HepG2 (cell line): ENCODE results near the gene APOBEC3H. TPM values are rescaled to one million over a fixed set of nuclear protein-coding genes. Genes with fewer than 3 reads are reported as not detected.

Source experiments
- ATAC-seq: fragments of 200-7000 bp; cut with Tn5 transposase; 3 replicates; pipeline ENCODE4 v1.9.1; 2020; ENCODE audit warnings: mild to moderate bottlenecking, moderate library complexity
- BruUV-seq: library from RNA; stranded (reverse); fragments of 400-500 nt; replicated peaks from 2 replicates; lab custom pipeline; 2021; lab: Mats Ljungman, UMichigan
- CTCF ChIA-PET: fragments of 300-600 bp; formaldehyde crosslinking; extraction: SDS; loops from one replicate; lab custom pipeline; 2021; ENCODE audit warnings: low total read pairs, inconsistent platforms, low intra/inter-chr PET ratio; lab: Yijun Ruan, JAX
- POLR2A ChIA-PET: fragments of 350-600 bp; sonication (Branson Sonifier 250); formaldehyde crosslinking; loops from one replicate; lab custom pipeline; 2020; ENCODE audit warnings: antibody characterized with exemption, inconsistent platforms; lab: Yijun Ruan, JAX
- DNase-seq: peaks from one replicate; pipeline ENCODE4 v3.0.0-alpha.2; 2015; ENCODE audit warnings: low spot score
- FAIRE-seq: peaks from 3 replicates; lab custom pipeline; 2011; peaks lifted over from hg19 to GRCh38; lab: Jason Lieb, UNC
- H2AFZ ChIP-seq: one replicate; pipeline ENCODE4 v1.6.1; 2011; ENCODE audit warnings: low read length, inconsistent platforms
- H3K27ac ChIP-seq: fragments of 300-600 bp; 3 replicates; pipeline ENCODE4 v1.8.0; 2011; ENCODE audit warnings: mixed run types, mild to moderate bottlenecking, mixed read lengths, low read length, inconsistent platforms; ENCODE audit not compliant: insufficient read depth; ENCODE audit errors: extremely low read length
- H3K27me3 ChIP-seq, 2 experiments: fragments of 200-600 bp in 1 of 2; 2 replicates in 1 of 2; 3 replicates in 1 of 2; pipeline versions ENCODE4 v1.6.0 to v1.8.0; 2011; ENCODE audit warnings: low read length in 2 of 2, mild to moderate bottlenecking in 2 of 2, moderate library complexity in 2 of 2, inconsistent platforms in 1 of 2; ENCODE audit not compliant: insufficient read depth in 2 of 2, control insufficient read depth in 1 of 2
- H3K36me3 ChIP-seq, 2 experiments: fragments of 200-600 bp in 1 of 2; replicated peaks in 1 of 2; 2 replicates in 1 of 2; 3 replicates in 1 of 2; pipeline versions ENCODE4 v1.5.1 to v1.8.0; 2011; ENCODE audit warnings: low read length in 2 of 2, inconsistent platforms in 1 of 2; ENCODE audit not compliant: insufficient read depth in 2 of 2, control insufficient read depth in 1 of 2
- H3K4me1 ChIP-seq: 2 replicates; pipeline ENCODE4 v1.5.1; 2012; ENCODE audit warnings: low read length, inconsistent platforms; ENCODE audit not compliant: insufficient read depth
- H3K4me2 ChIP-seq: 2 replicates; pipeline ENCODE4 v1.6.0; 2011; ENCODE audit warnings: low read depth, low read length, inconsistent platforms
- H3K4me3 ChIP-seq, 3 experiments: fragments of 200-600 bp in 1 of 3; sonication (generic), shearing (Covaris generic) in 1 of 3; replicated peaks in 1 of 3; 2 replicates each; pipeline ENCODE4 v1.5.1; 2011 to 2016; ENCODE audit warnings: low read length in 3 of 3, inconsistent platforms in 2 of 3, low read depth in 2 of 3, mild to moderate bottlenecking in 2 of 3, control low read depth in 1 of 3, mixed read lengths in 1 of 3; ENCODE audit not compliant: insufficient read depth in 1 of 3
- H3K79me2 ChIP-seq: one replicate; pipeline ENCODE4 v1.6.1; 2011; ENCODE audit warnings: low read length, inconsistent platforms; ENCODE audit not compliant: insufficient read depth
- H3K9ac ChIP-seq: 2 replicates; pipeline ENCODE4 v1.6.0; 2011; ENCODE audit warnings: mild to moderate bottlenecking, low read depth, low read length, inconsistent platforms; ENCODE audit not compliant: insufficient read depth
- H3K9me3 ChIP-seq: 2 replicates; pipeline ENCODE4 v1.5.1; 2012; ENCODE audit warnings: mild to moderate bottlenecking, low read length
- H4K20me1 ChIP-seq: 2 replicates; pipeline ENCODE4 v1.6.0; 2011; ENCODE audit warnings: inconsistent platforms, mild to moderate bottlenecking, low read length, moderate library complexity; ENCODE audit not compliant: insufficient read depth
- FOXJ3 ChIP-seq: sonication (generic); formaldehyde crosslinking; IDR thresholded peaks from 2 replicates; pipeline ENCODE4 v1.4.0; 2020; ENCODE audit warnings: missing genetic modification reagents, mild to moderate bottlenecking, borderline replicate concordance
- GFI1 ChIP-seq: sonication (generic); formaldehyde crosslinking; IDR thresholded peaks from 2 replicates; pipeline ENCODE4 v1.5.0; 2020; ENCODE audit warnings: missing genetic modification reagents, mild to moderate bottlenecking, borderline replicate concordance
- HDAC1 ChIP-seq: sonication (generic); formaldehyde crosslinking; IDR thresholded peaks from 2 replicates; pipeline ENCODE4 v1.5.1; 2020; ENCODE audit warnings: mild to moderate bottlenecking, missing genetic modification reagents
- KDM6A ChIP-seq: IDR thresholded peaks from 2 replicates; pipeline ENCODE4 v1.6.1; 2016; ENCODE audit warnings: low read depth
- MED8 ChIP-seq: sonication (generic); formaldehyde crosslinking; IDR thresholded peaks from 2 replicates; pipeline ENCODE4 v1.8.1; 2023; ENCODE audit warnings: mild to moderate bottlenecking, missing genetic modification reagents; ENCODE audit not compliant: insufficient replicate concordance
- ZNF224 ChIP-seq: sonication (generic); formaldehyde crosslinking; IDR thresholded peaks from 2 replicates; pipeline ENCODE4 v1.5.0; 2020; ENCODE audit warnings: mild to moderate bottlenecking, missing genetic modification reagents
- ZNF720 ChIP-seq: sonication (generic); formaldehyde crosslinking; IDR thresholded peaks from 2 replicates; pipeline ENCODE4 v1.4.0; 2020; ENCODE audit warnings: missing genetic modification reagents
- WGBS: methylation state at CpG from one replicate; pipeline ENCODE4 v1.1.6; 2017; ENCODE audit warnings: low lambda C conversion rate; 5-methylcytosine and 5-hydroxymethylcytosine counted together
- in situ Hi-C: cut with HindIII; loops from 2 replicates; pipeline ENCODE4 v1.10.0; 2017; ENCODE audit warnings: low pct_unique_long_range_greater_than_20kb; ENCODE audit not compliant: extremely low pct_ligation_motif_present
- intact Hi-C: fragments of 100-400 bp; cut with micrococcal nuclease; formaldehyde crosslinking; loops from one replicate; pipeline ENCODE4 v1.10.0; 2022; ENCODE audit not compliant: unreplicated experiment
- polyA plus RNA-seq, 8 experiments: library from polyadenylated mRNA; depleted of rRNA in 3 of 8; stranded (reverse) in 7 of 8; unstranded in 1 of 8; fragments of >200 nt; fragmentation: Illumina TruSeq in 4 of 8; extraction: Trizol in 4 of 8; gene quantifications; 2 replicates each; pipeline versions ENCODE4 v1.2.1 to v1.2.3, GENCODE V29; 2011 to 2016; ENCODE audit warnings: low read depth in 4 of 8, missing spikeins in 1 of 8, mixed read lengths in 1 of 8; ENCODE audit not compliant: insufficient read depth in 1 of 8
- total RNA-seq, 5 experiments: library from RNA; depleted of rRNA; stranded (reverse); fragments of >200 nt; fragmentation: Illumina TruSeq; extraction: Trizol; gene quantifications; 2 replicates each; pipeline ENCODE4 v1.2.3, GENCODE V29; 2016; ENCODE audit warnings: low read depth in 1 of 5
- TF ChIP-seq, protein P1 (sequence below): IDR thresholded peaks from 2 replicates; pipeline ENCODE4 v1.6.1; 2018; ENCODE audit warnings: missing genetic modification reagents, mild to moderate bottlenecking, missing compliant biosample characterization
- TF ChIP-seq, protein P2 (sequence below): sonication (generic); formaldehyde crosslinking; IDR thresholded peaks from 2 replicates; pipeline ENCODE4 v1.8.1; 2022; ENCODE audit warnings: low read depth, mild to moderate bottlenecking, missing genetic modification reagents
- TF ChIP-seq, protein P3 (sequence below): sonication (generic); formaldehyde crosslinking; IDR thresholded peaks from 2 replicates; pipeline ENCODE4 v1.5.1; 2020; ENCODE audit warnings: mild to moderate bottlenecking, missing genetic modification reagents
- TF ChIP-seq, protein P4 (sequence below): sonication (generic); formaldehyde crosslinking; IDR thresholded peaks from 2 replicates; pipeline ENCODE4 v1.4.0; 2020; ENCODE audit warnings: missing genetic modification reagents
- TF ChIP-seq, protein P5 (sequence below): sonication (generic); formaldehyde crosslinking; IDR thresholded peaks from 2 replicates; pipeline ENCODE4 v1.4.0; 2020; ENCODE audit warnings: low read depth, missing genetic modification reagents

APOBEC3H gene
- total and polyA plus RNA-seq, 2 of the 13 experiments (the other 11 are each of a cell fraction or from before 2014, with no cell fraction given), result 0.18 to 0.31 TPM

DNA sequence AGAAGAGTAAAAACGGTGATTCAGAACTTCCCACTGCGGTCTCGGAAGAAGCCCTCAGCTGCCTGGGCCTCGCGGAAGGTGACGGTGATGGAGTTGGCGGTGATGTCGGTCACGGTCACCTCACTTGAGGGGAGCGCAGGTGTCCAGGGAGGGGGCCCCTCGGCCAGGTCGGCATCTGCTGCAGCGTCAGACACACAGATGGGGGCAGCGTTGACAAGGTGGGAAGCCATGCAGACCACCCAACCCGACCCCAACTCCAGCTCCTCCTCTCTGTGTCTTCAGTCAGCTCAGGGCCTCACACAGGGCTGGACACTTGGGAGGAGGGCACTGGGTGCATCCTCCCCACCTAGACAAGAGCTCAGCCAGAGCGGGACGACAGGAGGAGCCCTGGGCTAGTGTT is 36.8 kb downstream of the APOBEC3H start:
- Histone ChIP-seq H3K4me2 (no peak overlapping the region), H3K4me3 (no peak overlapping the region), H3K79me2 (no peaks in the 10 kb centered on the region), H4K20me1 (no peaks in the 10 kb centered on the region), H3K27me3 (no peaks in the 10 kb centered on the region), H2AFZ (no peak overlapping the region), H3K9ac (no peak overlapping the region), H3K27ac (no peak overlapping the region), H3K4me1 (peaks cover 47% of the 10 kb centered on the region), H3K9me3 (no peaks in the 10 kb centered on the region), H3K36me3 (no peaks in the 10 kb centered on the region)
- ChIA-PET POLR2A (no interaction called here), CTCF (no interaction called here)
- ATAC-seq (no peak), FAIRE-seq (no peak), DNase-seq (no peak)
- 93% methylated on average over 9 of the region's 17 CpGs for WGBS
- BruUV-seq, result no TSS peak
- intact Hi-C loops (no loop called here), in situ Hi-C loops (no loop called here)
- TF ChIP-seq, protein P1, sequence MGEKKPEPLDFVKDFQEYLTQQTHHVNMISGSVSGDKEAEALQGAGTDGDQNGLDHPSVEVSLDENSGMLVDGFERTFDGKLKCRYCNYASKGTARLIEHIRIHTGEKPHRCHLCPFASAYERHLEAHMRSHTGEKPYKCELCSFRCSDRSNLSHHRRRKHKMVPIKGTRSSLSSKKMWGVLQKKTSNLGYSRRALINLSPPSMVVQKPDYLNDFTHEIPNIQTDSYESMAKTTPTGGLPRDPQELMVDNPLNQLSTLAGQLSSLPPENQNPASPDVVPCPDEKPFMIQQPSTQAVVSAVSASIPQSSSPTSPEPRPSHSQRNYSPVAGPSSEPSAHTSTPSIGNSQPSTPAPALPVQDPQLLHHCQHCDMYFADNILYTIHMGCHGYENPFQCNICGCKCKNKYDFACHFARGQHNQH, result no peak
- no peak for TF ChIP-seq KDM6A (CRISPR knock-in tag)
- no peak for TF ChIP-seq ZNF224 (CRISPR knock-in tag)
- TF ChIP-seq, protein P2, sequence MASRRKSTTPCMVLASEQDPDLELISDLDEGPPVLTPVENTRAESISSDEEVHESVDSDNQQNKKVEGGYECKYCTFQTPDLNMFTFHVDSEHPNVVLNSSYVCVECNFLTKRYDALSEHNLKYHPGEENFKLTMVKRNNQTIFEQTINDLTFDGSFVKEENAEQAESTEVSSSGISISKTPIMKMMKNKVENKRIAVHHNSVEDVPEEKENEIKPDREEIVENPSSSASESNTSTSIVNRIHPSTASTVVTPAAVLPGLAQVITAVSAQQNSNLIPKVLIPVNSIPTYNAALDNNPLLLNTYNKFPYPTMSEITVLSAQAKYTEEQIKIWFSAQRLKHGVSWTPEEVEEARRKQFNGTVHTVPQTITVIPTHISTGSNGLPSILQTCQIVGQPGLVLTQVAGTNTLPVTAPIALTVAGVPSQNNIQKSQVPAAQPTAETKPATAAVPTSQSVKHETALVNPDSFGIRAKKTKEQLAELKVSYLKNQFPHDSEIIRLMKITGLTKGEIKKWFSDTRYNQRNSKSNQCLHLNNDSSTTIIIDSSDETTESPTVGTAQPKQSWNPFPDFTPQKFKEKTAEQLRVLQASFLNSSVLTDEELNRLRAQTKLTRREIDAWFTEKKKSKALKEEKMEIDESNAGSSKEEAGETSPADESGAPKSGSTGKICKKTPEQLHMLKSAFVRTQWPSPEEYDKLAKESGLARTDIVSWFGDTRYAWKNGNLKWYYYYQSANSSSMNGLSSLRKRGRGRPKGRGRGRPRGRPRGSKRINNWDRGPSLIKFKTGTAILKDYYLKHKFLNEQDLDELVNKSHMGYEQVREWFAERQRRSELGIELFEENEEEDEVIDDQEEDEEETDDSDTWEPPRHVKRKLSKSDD (CRISPR knock-in tag), result no peak
- no peak for TF ChIP-seq ZNF720 (CRISPR knock-in tag)
- TF ChIP-seq GFI1 (CRISPR knock-in tag), result no peak
- no peak for TF ChIP-seq MED8 (CRISPR knock-in tag)
- TF ChIP-seq HDAC1 (CRISPR knock-in tag), result no peak
- no peak for TF ChIP-seq FOXJ3 (CRISPR knock-in tag)
- TF ChIP-seq, protein P3, sequence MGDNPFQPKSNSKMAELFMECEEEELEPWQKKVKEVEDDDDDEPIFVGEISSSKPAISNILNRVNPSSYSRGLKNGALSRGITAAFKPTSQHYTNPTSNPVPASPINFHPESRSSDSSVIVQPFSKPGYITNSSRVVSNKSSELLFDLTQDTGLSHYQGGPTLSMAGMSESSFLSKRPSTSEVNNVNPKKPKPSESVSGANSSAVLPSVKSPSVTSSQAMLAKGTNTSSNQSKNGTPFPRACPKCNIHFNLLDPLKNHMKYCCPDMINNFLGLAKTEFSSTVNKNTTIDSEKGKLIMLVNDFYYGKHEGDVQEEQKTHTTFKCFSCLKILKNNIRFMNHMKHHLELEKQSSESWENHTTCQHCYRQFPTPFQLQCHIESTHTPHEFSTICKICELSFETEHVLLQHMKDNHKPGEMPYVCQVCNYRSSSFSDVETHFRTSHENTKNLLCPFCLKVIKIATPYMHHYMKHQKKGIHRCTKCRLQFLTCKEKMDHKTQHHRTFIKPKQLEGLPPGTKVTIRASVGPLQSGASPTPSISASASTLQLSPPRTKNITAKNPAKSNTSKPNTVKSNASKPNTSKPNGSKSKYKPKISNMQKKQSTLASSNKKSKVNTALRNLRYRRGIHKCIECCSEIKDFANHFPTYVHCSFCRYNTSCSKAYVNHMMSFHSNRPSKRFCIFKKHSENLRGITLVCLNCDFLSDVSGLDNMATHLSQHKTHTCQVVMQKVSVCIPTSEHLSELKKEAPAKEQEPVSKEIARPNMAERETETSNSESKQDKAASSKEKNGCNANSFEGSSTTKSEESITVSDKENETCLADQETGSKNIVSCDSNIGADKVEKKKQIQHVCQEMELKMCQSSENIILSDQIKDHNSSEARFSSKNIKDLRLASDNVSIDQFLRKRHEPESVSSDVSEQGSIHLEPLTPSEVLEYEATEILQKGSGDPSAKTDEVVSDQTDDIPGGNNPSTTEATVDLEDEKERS, result no peak
- TF ChIP-seq, protein P4, sequence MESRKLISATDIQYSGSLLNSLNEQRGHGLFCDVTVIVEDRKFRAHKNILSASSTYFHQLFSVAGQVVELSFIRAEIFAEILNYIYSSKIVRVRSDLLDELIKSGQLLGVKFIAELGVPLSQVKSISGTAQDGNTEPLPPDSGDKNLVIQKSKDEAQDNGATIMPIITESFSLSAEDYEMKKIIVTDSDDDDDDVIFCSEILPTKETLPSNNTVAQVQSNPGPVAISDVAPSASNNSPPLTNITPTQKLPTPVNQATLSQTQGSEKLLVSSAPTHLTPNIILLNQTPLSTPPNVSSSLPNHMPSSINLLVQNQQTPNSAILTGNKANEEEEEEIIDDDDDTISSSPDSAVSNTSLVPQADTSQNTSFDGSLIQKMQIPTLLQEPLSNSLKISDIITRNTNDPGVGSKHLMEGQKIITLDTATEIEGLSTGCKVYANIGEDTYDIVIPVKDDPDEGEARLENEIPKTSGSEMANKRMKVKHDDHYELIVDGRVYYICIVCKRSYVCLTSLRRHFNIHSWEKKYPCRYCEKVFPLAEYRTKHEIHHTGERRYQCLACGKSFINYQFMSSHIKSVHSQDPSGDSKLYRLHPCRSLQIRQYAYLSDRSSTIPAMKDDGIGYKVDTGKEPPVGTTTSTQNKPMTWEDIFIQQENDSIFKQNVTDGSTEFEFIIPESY (CRISPR knock-in tag), result no peak
- TF ChIP-seq, protein P5, sequence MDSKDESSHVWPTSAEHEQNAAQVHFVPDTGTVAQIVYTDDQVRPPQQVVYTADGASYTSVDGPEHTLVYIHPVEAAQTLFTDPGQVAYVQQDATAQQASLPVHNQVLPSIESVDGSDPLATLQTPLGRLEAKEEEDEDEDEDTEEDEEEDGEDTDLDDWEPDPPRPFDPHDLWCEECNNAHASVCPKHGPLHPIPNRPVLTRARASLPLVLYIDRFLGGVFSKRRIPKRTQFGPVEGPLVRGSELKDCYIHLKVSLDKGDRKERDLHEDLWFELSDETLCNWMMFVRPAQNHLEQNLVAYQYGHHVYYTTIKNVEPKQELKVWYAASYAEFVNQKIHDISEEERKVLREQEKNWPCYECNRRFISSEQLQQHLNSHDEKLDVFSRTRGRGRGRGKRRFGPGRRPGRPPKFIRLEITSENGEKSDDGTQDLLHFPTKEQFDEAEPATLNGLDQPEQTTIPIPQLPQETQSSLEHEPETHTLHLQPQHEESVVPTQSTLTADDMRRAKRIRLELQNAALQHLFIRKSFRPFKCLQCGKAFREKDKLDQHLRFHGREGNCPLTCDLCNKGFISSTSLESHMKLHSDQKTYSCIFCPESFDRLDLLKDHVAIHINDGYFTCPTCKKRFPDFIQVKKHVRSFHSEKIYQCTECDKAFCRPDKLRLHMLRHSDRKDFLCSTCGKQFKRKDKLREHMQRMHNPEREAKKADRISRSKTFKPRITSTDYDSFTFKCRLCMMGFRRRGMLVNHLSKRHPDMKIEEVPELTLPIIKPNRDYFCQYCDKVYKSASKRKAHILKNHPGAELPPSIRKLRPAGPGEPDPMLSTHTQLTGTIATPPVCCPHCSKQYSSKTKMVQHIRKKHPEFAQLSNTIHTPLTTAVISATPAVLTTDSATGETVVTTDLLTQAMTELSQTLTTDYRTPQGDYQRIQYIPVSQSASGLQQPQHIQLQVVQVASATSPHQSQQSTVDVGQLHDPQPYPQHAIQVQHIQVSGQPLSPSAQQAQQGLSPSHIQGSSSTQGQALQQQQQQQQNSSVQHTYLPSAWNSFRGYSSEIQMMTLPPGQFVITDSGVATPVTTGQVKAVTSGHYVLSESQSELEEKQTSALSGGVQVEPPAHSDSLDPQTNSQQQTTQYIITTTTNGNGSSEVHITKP, result no peak
